GM23338 (cell line): Measurements from ENCODE around the gene SPINDOC. TPM values are rescaled to one million over a fixed set of nuclear protein-coding genes. Genes with fewer than 3 reads are reported as not detected.

Experiments used
- ATAC-seq: fragments of 200-7000 bp; cut with Tn5 transposase; 3 replicates; pipeline ENCODE4 v1.9.1; 2020
- DNase-seq: peaks from one replicate; pipeline ENCODE4 v3.0.0-alpha.2; 2015; ENCODE audit warnings: low spot score
- H2AFZ ChIP-seq: fragments of 200-600 bp; sonication (generic); 2 replicates; pipeline ENCODE4 v1.8.0; 2016; ENCODE audit warnings: antibody characterized with exemption, mild to moderate bottlenecking, moderate library complexity
- H3F3A ChIP-seq: fragments of 200-600 bp; sonication (generic); replicated peaks from 2 replicates; pipeline ENCODE4 v1.8.0; 2017; ENCODE audit warnings: antibody characterized with exemption, mixed run types, low read depth
- H3K27ac ChIP-seq: fragments of 200-600 bp; sonication (generic); 2 replicates; pipeline ENCODE4 v1.6.1; 2016; ENCODE audit warnings: low read depth
- H3K27me3 ChIP-seq: fragments of 200-600 bp; sonication (generic); 2 replicates; pipeline ENCODE4 v1.8.0; 2016; ENCODE audit warnings: mild to moderate bottlenecking, mixed run types, moderate library complexity; ENCODE audit not compliant: insufficient read depth
- H3K36me3 ChIP-seq: fragments of 200-600 bp; sonication (generic); 2 replicates; pipeline ENCODE4 v1.8.0; 2016; ENCODE audit warnings: mild to moderate bottlenecking; ENCODE audit not compliant: insufficient read depth
- H3K4me1 ChIP-seq: fragments of 200-600 bp; sonication (generic); 2 replicates; pipeline ENCODE4 v1.8.0; 2016; ENCODE audit warnings: mild to moderate bottlenecking, moderate library complexity; ENCODE audit not compliant: insufficient read depth
- H3K4me2 ChIP-seq: fragments of 200-600 bp; sonication (generic); 2 replicates; pipeline ENCODE4 v1.7.1; 2017; ENCODE audit warnings: mixed run types
- H3K4me3 ChIP-seq: fragments of 200-600 bp; sonication (generic); 2 replicates; pipeline ENCODE4 v1.6.1; 2016; ENCODE audit warnings: mixed run types
- H3K79me2 ChIP-seq: fragments of 200-600 bp; sonication (generic); replicated peaks from 2 replicates; pipeline ENCODE4 v1.8.0; 2017; ENCODE audit warnings: mild to moderate bottlenecking; ENCODE audit not compliant: insufficient read depth
- H3K9me2 ChIP-seq: fragments of 200-600 bp; sonication (generic); 2 replicates; pipeline ENCODE4 v1.8.0; 2017; ENCODE audit not compliant: insufficient read depth
- H4K20me1 ChIP-seq: fragments of 200-600 bp; sonication (generic); replicated peaks from 2 replicates; pipeline ENCODE4 v1.8.0; 2017; ENCODE audit warnings: mild to moderate bottlenecking; ENCODE audit not compliant: insufficient read depth
- H3K27ac Mint-ChIP-seq: 2 replicates; pipeline ENCODE4 v1.8.0; 2020; ENCODE audit warnings: inconsistent platforms, mild to moderate bottlenecking, moderate library complexity, mixed read lengths
- H3K27me3 Mint-ChIP-seq: 3 replicates; pipeline ENCODE4 v1.8.0; 2022; ENCODE audit warnings: low read depth, mild to moderate bottlenecking, moderate library complexity, mixed read lengths, inconsistent platforms; ENCODE audit not compliant: insufficient read depth, poor library complexity
- H3K36me3 Mint-ChIP-seq: 3 replicates; pipeline ENCODE4 v1.8.0; 2021; ENCODE audit warnings: low read depth, mild to moderate bottlenecking, inconsistent platforms, moderate library complexity, mixed read lengths
- H3K4me1 Mint-ChIP-seq: 3 replicates; pipeline ENCODE4 v1.8.0; 2020; ENCODE audit warnings: mild to moderate bottlenecking, inconsistent platforms, mixed read lengths
- H3K4me3 Mint-ChIP-seq: 3 replicates; pipeline ENCODE4 v1.8.0; 2021; ENCODE audit warnings: moderate library complexity, mild to moderate bottlenecking, inconsistent platforms, mixed read lengths
- H3K9me3 Mint-ChIP-seq: 3 replicates; pipeline ENCODE4 v1.8.0; 2020; ENCODE audit warnings: moderate library complexity, mild to moderate bottlenecking, inconsistent platforms, mixed read lengths
- CREB1 ChIP-seq: fragments of 250-450 bp; sonication (Bioruptor Pico); IDR thresholded peaks from 2 replicates; pipeline ENCODE4 v1.5.0; 2020; ENCODE audit warnings: low read depth, mild to moderate bottlenecking, moderate library complexity
- ETS1 ChIP-seq: IDR thresholded peaks from 2 replicates; pipeline ENCODE4 v1.6.1; 2016; ENCODE audit warnings: antibody characterized with exemption
- EZH2 ChIP-seq: fragments of 200-600 bp; sonication (generic); IDR thresholded peaks from one replicate; pipeline ENCODE4 v1.8.0; 2017; ENCODE audit warnings: antibody characterized with exemption, mild to moderate bottlenecking, low read depth; ENCODE audit not compliant: unreplicated experiment
- EZH2phosphoT487 ChIP-seq: fragments of 200-600 bp; sonication (generic); IDR thresholded peaks from one replicate; pipeline ENCODE4 v1.8.1; 2018; ENCODE audit warnings: antibody characterized with exemption; ENCODE audit not compliant: unreplicated experiment
- JUNB ChIP-seq: IDR thresholded peaks from one replicate; pipeline ENCODE4 v1.6.1; 2016; ENCODE audit warnings: antibody characterized with exemption; ENCODE audit not compliant: unreplicated experiment
- NANOG ChIP-seq: IDR thresholded peaks from 2 replicates; pipeline ENCODE4 v1.6.1; 2016; ENCODE audit warnings: antibody characterized with exemption, borderline replicate concordance
- POLR2AphosphoS5 ChIP-seq: IDR thresholded peaks from 2 replicates; pipeline ENCODE4 v1.6.1; 2016; ENCODE audit warnings: antibody characterized with exemption, low read depth
- STAT1 ChIP-seq: IDR thresholded peaks from one replicate; pipeline ENCODE4 v1.6.1; 2016; ENCODE audit warnings: antibody characterized with exemption; ENCODE audit not compliant: unreplicated experiment
- ZNF114 ChIP-seq: fragments of 250-450 bp; sonication (Bioruptor Pico); IDR thresholded peaks from 2 replicates; pipeline ENCODE4 v1.5.0; 2020; ENCODE audit warnings: mild to moderate bottlenecking, moderate library complexity
- ZNF331 ChIP-seq: fragments of 250-450 bp; sonication (Bioruptor Pico); IDR thresholded peaks from 2 replicates; pipeline ENCODE4 v1.5.0; 2020; ENCODE audit warnings: low read depth, mild to moderate bottlenecking, moderate library complexity
- ZNF462 ChIP-seq: fragments of 250-450 bp; sonication (Bioruptor Pico); IDR thresholded peaks from 2 replicates; pipeline ENCODE4 v1.5.0; 2020; ENCODE audit warnings: mild to moderate bottlenecking, moderate library complexity
- polyA plus RNA-seq: library from polyadenylated mRNA; unstranded; fragments of >200 nt; fragmentation: Nextera tagmentation; extraction: Ambion mirVana; gene quantifications from 2 replicates; pipeline ENCODE4 v1.2.1, GENCODE V29; 2016
- total RNA-seq: library from RNA; depleted of rRNA; stranded (reverse); fragments of >200 nt; shearing (Covaris generic); gene quantifications from 2 replicates; pipeline ENCODE4 v1.2.3, GENCODE V29; 2014
- TF ChIP-seq, protein P1 (sequence below): IDR thresholded peaks from one replicate; pipeline ENCODE4 v1.6.1; 2018; ENCODE audit warnings: antibody characterized with exemption; ENCODE audit not compliant: unreplicated experiment
- TF ChIP-seq, protein P2 (sequence below), 2 experiments: fragments of 200-600 bp in 1 of 2; sonication (generic) in 1 of 2; conservative IDR thresholded peaks; 2 replicates each; pipeline versions ENCODE4 v1.5.1 to v1.6.1; 2016 to 2017; ENCODE audit warnings: antibody characterized with exemption in 2 of 2, low read depth in 2 of 2, mild to moderate bottlenecking in 2 of 2, moderate library complexity in 1 of 2

The SPINDOC gene
- total and polyA plus RNA-seq, 2 experiments from 2014 or later = 9.4 to 84.7 TPM

DNA sequence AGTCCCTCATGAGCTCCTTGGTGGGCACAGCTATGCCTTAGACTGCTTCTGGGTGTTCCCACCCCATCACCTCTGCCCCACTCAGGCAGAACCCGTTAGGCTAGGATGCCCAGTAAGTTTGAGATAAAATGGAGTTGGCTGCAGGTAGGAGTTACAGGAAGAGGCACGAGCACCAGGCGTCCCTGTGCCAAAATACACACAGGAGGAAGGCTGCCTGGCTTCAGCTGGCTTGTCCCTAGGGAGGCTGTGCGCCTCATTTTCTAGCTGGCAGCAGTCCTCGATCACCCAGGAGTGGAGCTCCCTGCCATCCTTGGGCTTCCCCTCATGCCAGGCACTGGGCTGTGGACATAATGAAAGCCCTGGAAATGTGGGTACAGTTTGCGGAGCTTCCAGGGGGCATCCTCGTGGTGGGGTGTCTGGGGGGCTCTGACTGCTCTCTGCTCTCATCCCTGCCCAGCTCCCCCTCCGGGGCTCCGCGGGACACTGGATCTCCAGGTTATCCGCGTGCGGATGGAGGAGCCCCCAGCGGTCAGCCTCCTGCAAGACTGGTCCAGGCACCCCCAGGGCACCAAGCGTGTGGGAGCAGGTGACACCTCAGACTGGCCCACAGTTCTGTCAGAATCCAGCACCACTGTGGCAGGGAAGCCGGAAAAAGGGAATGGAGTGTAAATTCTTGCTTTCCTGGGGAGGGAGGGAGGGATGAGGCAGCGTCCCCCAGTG, 13.4 kb downstream of the SPINDOC start:
- ATAC-seq = no peak
- no peak overlapping the region for H3K4me3 Mint-ChIP-seq
- H3K9me3 Mint-ChIP-seq = no peaks in the 10 kb centered on the region
- DNase-seq = no peak
- Histone ChIP-seq H4K20me1 (peaks cover 19% of the 10 kb centered on the region), H3K27me3 (no peaks in the 10 kb centered on the region), H2AFZ (no peak overlapping the region), H3K4me2 (no peak overlapping the region), H3K4me3 (no peak overlapping the region), H3K4me1 (peaks cover 11% of the 10 kb centered on the region; the same call in 1 of the 2 replicates), H3K79me2 (no peaks in the 10 kb centered on the region; the same call in 1 of the 2 replicates), H3F3A (peaks cover 16% of the 10 kb centered on the region), H3K27ac (peak overlapping the region; percentile 66; the same call in 1 of the 2 replicates), H3K9me2 (no peaks in the 10 kb centered on the region), H3K36me3 (peaks cover 43% of the 10 kb centered on the region)
- H3K27me3 Mint-ChIP-seq = peaks cover 18% of the 10 kb centered on the region
- no peak overlapping the region; the same call in 1 of the 2 replicates for H3K27ac Mint-ChIP-seq
- TF ChIP-seq NANOG (no peak), ZNF114 (CRISPR knock-in tag) (no peak), POLR2AphosphoS5 (no peak), STAT1 (no peak), EZH2 (no peak), CREB1 (CRISPR knock-in tag) (no peak), ZNF462 (CRISPR knock-in tag) (no peak), ETS1 (no peak), EZH2phosphoT487 (no peak), JUNB (no peak), ZNF331 (CRISPR knock-in tag) (no peak)
- TF ChIP-seq, protein P1, sequence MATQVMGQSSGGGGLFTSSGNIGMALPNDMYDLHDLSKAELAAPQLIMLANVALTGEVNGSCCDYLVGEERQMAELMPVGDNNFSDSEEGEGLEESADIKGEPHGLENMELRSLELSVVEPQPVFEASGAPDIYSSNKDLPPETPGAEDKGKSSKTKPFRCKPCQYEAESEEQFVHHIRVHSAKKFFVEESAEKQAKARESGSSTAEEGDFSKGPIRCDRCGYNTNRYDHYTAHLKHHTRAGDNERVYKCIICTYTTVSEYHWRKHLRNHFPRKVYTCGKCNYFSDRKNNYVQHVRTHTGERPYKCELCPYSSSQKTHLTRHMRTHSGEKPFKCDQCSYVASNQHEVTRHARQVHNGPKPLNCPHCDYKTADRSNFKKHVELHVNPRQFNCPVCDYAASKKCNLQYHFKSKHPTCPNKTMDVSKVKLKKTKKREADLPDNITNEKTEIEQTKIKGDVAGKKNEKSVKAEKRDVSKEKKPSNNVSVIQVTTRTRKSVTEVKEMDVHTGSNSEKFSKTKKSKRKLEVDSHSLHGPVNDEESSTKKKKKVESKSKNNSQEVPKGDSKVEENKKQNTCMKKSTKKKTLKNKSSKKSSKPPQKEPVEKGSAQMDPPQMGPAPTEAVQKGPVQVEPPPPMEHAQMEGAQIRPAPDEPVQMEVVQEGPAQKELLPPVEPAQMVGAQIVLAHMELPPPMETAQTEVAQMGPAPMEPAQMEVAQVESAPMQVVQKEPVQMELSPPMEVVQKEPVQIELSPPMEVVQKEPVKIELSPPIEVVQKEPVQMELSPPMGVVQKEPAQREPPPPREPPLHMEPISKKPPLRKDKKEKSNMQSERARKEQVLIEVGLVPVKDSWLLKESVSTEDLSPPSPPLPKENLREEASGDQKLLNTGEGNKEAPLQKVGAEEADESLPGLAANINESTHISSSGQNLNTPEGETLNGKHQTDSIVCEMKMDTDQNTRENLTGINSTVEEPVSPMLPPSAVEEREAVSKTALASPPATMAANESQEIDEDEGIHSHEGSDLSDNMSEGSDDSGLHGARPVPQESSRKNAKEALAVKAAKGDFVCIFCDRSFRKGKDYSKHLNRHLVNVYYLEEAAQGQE = no peak
- TF ChIP-seq, protein P2, sequence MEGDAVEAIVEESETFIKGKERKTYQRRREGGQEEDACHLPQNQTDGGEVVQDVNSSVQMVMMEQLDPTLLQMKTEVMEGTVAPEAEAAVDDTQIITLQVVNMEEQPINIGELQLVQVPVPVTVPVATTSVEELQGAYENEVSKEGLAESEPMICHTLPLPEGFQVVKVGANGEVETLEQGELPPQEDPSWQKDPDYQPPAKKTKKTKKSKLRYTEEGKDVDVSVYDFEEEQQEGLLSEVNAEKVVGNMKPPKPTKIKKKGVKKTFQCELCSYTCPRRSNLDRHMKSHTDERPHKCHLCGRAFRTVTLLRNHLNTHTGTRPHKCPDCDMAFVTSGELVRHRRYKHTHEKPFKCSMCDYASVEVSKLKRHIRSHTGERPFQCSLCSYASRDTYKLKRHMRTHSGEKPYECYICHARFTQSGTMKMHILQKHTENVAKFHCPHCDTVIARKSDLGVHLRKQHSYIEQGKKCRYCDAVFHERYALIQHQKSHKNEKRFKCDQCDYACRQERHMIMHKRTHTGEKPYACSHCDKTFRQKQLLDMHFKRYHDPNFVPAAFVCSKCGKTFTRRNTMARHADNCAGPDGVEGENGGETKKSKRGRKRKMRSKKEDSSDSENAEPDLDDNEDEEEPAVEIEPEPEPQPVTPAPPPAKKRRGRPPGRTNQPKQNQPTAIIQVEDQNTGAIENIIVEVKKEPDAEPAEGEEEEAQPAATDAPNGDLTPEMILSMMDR (conservative IDR thresholded peaks at IDR 0.05; ENCODE audit: low read depth in 2 of 2) = no peak
- H3K36me3 Mint-ChIP-seq = peaks cover 57% of the 10 kb centered on the region
- H3K4me1 Mint-ChIP-seq = peaks cover 16% of the 10 kb centered on the region
